ENCODE measurements around the gene LAMC2.
A peak's percentile ranks its signal among the peaks of the same experiment; 100 is the strongest.

Gene LAMC2

DNA sequence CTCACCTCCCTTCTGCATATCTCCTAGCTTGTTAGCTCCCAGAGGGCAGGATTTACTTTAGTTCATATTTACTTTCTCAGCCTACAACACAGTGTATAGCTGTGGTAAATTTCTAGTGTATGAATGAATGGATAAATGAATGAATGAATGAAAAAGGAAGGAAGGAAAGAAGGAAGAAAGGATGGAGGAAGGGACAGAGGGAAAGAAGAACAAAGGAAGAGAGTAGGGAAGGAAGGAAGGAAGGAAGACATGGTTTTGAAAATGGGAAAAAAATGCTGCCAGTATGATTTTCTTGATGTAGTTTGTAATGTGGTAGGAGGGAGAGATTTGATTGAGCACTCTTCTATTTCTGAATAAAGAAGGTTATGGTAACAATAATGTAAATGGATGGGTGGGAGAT lies 47.0 kb downstream of the LAMC2 start:
- TF ChIP-seq ZNF565 (CRISPR knock-in tag; conservative IDR thresholded peaks at IDR 0.05; ENCODE audit: low read depth) (no peak), RARB (CRISPR knock-in tag; IDR thresholded peaks at IDR 0.05) (no peak), ARNTL (CRISPR knock-in tag; IDR thresholded peaks at IDR 0.05; ENCODE audit: borderline replicate concordance, low read depth) (no peak), ZC3H10 (CRISPR knock-in tag; IDR thresholded peaks at IDR 0.05) (no peak), ZFP30 (CRISPR knock-in tag; IDR thresholded peaks at IDR 0.05) (no peak), SNAI2 (CRISPR knock-in tag; IDR thresholded peaks at IDR 0.05) (no peak), ZNF70 (CRISPR knock-in tag; IDR thresholded peaks at IDR 0.05) (no peak), CSDC2 (CRISPR knock-in tag; IDR thresholded peaks at IDR 0.05) (no peak)
- TF ChIP-seq, protein P1, sequence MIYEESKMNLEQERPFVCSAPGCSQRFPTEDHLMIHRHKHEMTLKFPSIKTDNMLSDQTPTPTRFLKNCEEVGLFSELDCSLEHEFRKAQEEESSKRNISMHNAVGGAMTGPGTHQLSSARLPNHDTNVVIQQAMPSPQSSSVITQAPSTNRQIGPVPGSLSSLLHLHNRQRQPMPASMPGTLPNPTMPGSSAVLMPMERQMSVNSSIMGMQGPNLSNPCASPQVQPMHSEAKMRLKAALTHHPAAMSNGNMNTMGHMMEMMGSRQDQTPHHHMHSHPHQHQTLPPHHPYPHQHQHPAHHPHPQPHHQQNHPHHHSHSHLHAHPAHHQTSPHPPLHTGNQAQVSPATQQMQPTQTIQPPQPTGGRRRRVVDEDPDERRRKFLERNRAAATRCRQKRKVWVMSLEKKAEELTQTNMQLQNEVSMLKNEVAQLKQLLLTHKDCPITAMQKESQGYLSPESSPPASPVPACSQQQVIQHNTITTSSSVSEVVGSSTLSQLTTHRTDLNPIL (CRISPR knock-in tag; IDR thresholded peaks at IDR 0.05; ENCODE audit: low read depth): no peak
- no peak for ATAC-seq

DNA sequence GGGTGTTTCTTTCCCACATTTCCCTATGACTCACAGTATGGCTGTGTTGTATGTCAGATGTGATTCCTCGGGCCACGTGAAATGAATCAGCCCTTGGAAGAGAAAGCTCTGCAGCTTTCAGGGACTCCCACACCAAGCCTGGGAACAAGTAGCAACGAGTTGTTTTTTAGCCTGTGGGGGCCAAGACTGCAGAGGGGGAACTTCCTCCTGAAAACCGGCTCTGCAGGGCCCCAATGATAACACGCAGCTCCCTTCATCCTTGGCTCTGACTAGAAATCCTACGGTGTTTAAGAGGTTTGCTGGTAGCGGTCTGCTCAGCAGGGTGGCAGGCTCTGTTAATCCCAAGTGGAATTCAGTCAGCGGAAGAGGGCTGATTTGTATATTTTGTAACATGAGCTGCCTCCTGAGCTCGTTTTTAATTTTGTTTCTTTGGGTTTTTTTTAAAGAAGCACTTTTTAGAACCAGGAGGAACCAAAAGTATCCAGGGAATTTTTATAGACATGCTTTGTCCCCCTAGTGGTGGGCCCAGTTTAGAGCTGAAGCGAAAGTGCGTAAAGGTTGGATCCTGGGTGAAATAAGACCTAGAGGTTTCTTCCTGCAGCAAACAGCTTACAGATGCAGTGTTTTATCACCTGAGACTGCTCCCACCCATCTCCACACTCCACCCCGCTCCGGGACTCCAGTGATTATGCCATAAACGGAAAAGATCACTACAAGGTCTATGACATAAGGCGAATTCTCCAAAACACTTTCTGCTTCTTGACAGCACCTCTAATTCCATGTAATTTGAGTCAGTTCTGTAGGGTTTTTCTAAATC lies 48.8 kb downstream of the LAMC2 start:
- TF ChIP-seq ZNF8 (CRISPR knock-in tag; IDR thresholded peaks at IDR 0.05) (no peak), ZNF70 (CRISPR knock-in tag; IDR thresholded peaks at IDR 0.05) (no peak), OSR1 (CRISPR knock-in tag; IDR thresholded peaks at IDR 0.05) (no peak), TOX (CRISPR knock-in tag; IDR thresholded peaks at IDR 0.05; ENCODE audit: borderline replicate concordance) (peak; percentile 66; the same call in 1 of the 2 replicates), SNAI2 (CRISPR knock-in tag; IDR thresholded peaks at IDR 0.05) (no peak), ESRRG (CRISPR knock-in tag; IDR thresholded peaks at IDR 0.05) (no peak), ZNF565 (CRISPR knock-in tag; conservative IDR thresholded peaks at IDR 0.05; ENCODE audit: low read depth) (no peak)
- TF ChIP-seq, protein P2, sequence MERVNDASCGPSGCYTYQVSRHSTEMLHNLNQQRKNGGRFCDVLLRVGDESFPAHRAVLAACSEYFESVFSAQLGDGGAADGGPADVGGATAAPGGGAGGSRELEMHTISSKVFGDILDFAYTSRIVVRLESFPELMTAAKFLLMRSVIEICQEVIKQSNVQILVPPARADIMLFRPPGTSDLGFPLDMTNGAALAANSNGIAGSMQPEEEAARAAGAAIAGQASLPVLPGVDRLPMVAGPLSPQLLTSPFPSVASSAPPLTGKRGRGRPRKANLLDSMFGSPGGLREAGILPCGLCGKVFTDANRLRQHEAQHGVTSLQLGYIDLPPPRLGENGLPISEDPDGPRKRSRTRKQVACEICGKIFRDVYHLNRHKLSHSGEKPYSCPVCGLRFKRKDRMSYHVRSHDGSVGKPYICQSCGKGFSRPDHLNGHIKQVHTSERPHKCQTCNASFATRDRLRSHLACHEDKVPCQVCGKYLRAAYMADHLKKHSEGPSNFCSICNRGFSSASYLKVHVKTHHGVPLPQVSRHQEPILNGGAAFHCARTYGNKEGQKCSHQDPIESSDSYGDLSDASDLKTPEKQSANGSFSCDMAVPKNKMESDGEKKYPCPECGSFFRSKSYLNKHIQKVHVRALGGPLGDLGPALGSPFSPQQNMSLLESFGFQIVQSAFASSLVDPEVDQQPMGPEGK (CRISPR knock-in tag; IDR thresholded peaks at IDR 0.05; ENCODE audit: borderline replicate concordance): 0 out of 2 replicates have a peak, but pooled peaks have one; percentile 50
- TF ChIP-seq, protein P3, sequence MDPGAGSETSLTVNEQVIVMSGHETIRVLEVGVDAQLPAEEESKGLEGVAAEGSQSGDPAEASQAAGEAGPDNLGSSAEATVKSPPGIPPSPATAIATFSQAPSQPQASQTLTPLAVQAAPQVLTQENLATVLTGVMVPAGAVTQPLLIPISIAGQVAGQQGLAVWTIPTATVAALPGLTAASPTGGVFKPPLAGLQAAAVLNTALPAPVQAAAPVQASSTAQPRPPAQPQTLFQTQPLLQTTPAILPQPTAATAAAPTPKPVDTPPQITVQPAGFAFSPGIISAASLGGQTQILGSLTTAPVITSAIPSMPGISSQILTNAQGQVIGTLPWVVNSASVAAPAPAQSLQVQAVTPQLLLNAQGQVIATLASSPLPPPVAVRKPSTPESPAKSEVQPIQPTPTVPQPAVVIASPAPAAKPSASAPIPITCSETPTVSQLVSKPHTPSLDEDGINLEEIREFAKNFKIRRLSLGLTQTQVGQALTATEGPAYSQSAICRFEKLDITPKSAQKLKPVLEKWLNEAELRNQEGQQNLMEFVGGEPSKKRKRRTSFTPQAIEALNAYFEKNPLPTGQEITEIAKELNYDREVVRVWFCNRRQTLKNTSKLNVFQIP (CRISPR knock-in tag; IDR thresholded peaks at IDR 0.05; ENCODE audit: borderline replicate concordance, low read depth): peak; percentile 11; the same call in 1 of the 2 replicates
- TF ChIP-seq, protein P1 (CRISPR knock-in tag; IDR thresholded peaks at IDR 0.05; ENCODE audit: low read depth): no peak
- ATAC-seq: peak; percentile 95

DNA sequence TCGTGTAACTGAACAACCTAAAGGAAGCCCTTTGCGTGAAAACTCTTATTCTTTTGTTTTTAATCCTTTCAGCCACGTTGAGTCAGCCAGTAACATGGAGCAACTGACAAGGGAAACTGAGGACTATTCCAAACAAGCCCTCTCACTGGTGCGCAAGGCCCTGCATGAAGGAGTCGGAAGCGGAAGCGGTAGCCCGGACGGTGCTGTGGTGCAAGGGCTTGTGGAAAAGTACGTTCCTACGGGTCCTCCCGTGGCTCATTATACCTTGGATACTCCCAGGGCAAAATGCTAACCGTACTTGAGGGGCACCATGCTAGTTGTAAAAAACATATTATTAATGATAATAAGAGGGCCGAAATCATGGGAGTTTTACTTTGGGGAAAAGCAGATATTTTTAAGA lies 49.4 kb downstream of the LAMC2 start:
- no peak for TF ChIP-seq ZC3H10 (CRISPR knock-in tag; IDR thresholded peaks at IDR 0.05)
- TF ChIP-seq ZNF565 (CRISPR knock-in tag; conservative IDR thresholded peaks at IDR 0.05; ENCODE audit: low read depth): no peak
- no peak for TF ChIP-seq CSDC2 (CRISPR knock-in tag; IDR thresholded peaks at IDR 0.05)
- TF ChIP-seq ZFP3 (CRISPR knock-in tag; IDR thresholded peaks at IDR 0.05): no peak
- TF ChIP-seq OSR1 (CRISPR knock-in tag; IDR thresholded peaks at IDR 0.05): no peak
- TF ChIP-seq TCF4 (CRISPR knock-in tag; IDR thresholded peaks at IDR 0.05; ENCODE audit: borderline replicate concordance): no peak
- no peak for TF ChIP-seq ISL1 (CRISPR knock-in tag; IDR thresholded peaks at IDR 0.05)
- TF ChIP-seq, protein P4, sequence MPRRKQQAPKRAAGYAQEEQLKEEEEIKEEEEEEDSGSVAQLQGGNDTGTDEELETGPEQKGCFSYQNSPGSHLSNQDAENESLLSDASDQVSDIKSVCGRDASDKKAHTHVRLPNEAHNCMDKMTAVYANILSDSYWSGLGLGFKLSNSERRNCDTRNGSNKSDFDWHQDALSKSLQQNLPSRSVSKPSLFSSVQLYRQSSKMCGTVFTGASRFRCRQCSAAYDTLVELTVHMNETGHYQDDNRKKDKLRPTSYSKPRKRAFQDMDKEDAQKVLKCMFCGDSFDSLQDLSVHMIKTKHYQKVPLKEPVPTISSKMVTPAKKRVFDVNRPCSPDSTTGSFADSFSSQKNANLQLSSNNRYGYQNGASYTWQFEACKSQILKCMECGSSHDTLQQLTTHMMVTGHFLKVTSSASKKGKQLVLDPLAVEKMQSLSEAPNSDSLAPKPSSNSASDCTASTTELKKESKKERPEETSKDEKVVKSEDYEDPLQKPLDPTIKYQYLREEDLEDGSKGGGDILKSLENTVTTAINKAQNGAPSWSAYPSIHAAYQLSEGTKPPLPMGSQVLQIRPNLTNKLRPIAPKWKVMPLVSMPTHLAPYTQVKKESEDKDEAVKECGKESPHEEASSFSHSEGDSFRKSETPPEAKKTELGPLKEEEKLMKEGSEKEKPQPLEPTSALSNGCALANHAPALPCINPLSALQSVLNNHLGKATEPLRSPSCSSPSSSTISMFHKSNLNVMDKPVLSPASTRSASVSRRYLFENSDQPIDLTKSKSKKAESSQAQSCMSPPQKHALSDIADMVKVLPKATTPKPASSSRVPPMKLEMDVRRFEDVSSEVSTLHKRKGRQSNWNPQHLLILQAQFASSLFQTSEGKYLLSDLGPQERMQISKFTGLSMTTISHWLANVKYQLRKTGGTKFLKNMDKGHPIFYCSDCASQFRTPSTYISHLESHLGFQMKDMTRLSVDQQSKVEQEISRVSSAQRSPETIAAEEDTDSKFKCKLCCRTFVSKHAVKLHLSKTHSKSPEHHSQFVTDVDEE (CRISPR knock-in tag; IDR thresholded peaks at IDR 0.05): no peak
- TF ChIP-seq BACH2 (CRISPR knock-in tag; IDR thresholded peaks at IDR 0.05; ENCODE audit: borderline replicate concordance): no peak
- TF ChIP-seq TOX (CRISPR knock-in tag; IDR thresholded peaks at IDR 0.05; ENCODE audit: borderline replicate concordance): no peak
- no peak for TF ChIP-seq ZNF70 (CRISPR knock-in tag; IDR thresholded peaks at IDR 0.05)
- no peak for TF ChIP-seq ARNTL (CRISPR knock-in tag; IDR thresholded peaks at IDR 0.05; ENCODE audit: borderline replicate concordance, low read depth)
- no peak for TF ChIP-seq RARB (CRISPR knock-in tag; IDR thresholded peaks at IDR 0.05)
- no peak for TF ChIP-seq ZNF8 (CRISPR knock-in tag; IDR thresholded peaks at IDR 0.05)
- TF ChIP-seq, protein P1 (CRISPR knock-in tag; IDR thresholded peaks at IDR 0.05; ENCODE audit: low read depth): no peak
- no peak for TF ChIP-seq SNAI2 (CRISPR knock-in tag; IDR thresholded peaks at IDR 0.05)
- no peak for TF ChIP-seq GLIS3 (CRISPR knock-in tag; IDR thresholded peaks at IDR 0.05)
- no peak for ATAC-seq
